Measurements from ENCODE around the gene PGAP1. TPM values are rescaled to one million over a fixed set of nuclear protein-coding genes. Genes with fewer than 3 reads are reported as not detected.

The PGAP1 gene
- total and polyA plus RNA-seq, 2 of the 8 experiments (the other 6 are each of a cell fraction or from before 2014, with no cell fraction given), result 8.3 to 24.1 TPM

GRCh38 chr2:196891136-196891535 lies 35.4 kb downstream of the PGAP1 start:
- Histone ChIP-seq H3K9me3 (ENCODE audit: insufficient read depth in 2 of 2, low read depth in 1 of 2, low read length in 1 of 2) (no peaks in the 10 kb centered on the region), H3K79me1 (ENCODE audit: low read depth, low read length) (no peaks in the 10 kb centered on the region), H4K91ac (replicated peaks; ENCODE audit: insufficient read length, low read length) (no peak overlapping the region), H2BK5ac (ENCODE audit: low read depth, low read length) (no peak overlapping the region), H2AFZ (ENCODE audit: low read length) (no peak overlapping the region), H3K79me2 (ENCODE audit: control insufficient read depth in 1 of 2, insufficient read depth in 2 of 2, low read length in 2 of 2) (no peaks in the 10 kb centered on the region), H3K4ac (replicated peaks; ENCODE audit: insufficient read length, low read depth, low read length) (no peak overlapping the region), H3K4me2 (ENCODE audit: insufficient read depth in 1 of 2, low read depth in 2 of 2, low read length in 2 of 2) (no peak overlapping the region), H3K27me3 (replicated peaks in 1 of 4; ENCODE audit: control insufficient read depth in 3 of 4, extremely low read depth in 1 of 4, insufficient read depth in 3 of 4, low read length in 3 of 4) (no peaks in the 10 kb centered on the region), H3K18ac (ENCODE audit: extremely low read depth, low read length) (no peak overlapping the region), H2BK15ac (ENCODE audit: low read length) (no peak overlapping the region), H3K56ac (replicated peaks; ENCODE audit: insufficient read length, low read depth, low read length) (no peak overlapping the region), H3K14ac (ENCODE audit: insufficient read length) (no peak overlapping the region), H3K9ac (replicated peaks in 1 of 4; ENCODE audit: extremely low read depth in 1 of 4, low read depth in 3 of 4, low read length in 3 of 4) (no peak overlapping the region), H2BK20ac (ENCODE audit: low read length) (no peak overlapping the region), H4K8ac (ENCODE audit: extremely low read depth, insufficient read depth, low read length) (no peak overlapping the region), H4K20me1 (replicated peaks in 1 of 2; ENCODE audit: control insufficient read depth in 1 of 2, insufficient read depth in 2 of 2, low read length in 2 of 2) (no peaks in the 10 kb centered on the region), H3K4me3 (ENCODE audit: extremely low read depth in 1 of 4, insufficient read depth in 2 of 4, low read depth in 3 of 4, low read length in 4 of 4) (no peak overlapping the region), H2AK5ac (ENCODE audit: low read depth, low read length) (no peak overlapping the region), H3K27ac (ENCODE audit: low read depth, low read length) (no peak overlapping the region), H2BK12ac (ENCODE audit: low read depth, low read length) (no peak overlapping the region), H3K4me1 (replicated peaks in 1 of 4; ENCODE audit: control insufficient read depth in 3 of 4, insufficient read depth in 4 of 4, low read length in 3 of 4) (no peaks in the 10 kb centered on the region), H2BK120ac (replicated peaks; ENCODE audit: low read depth, low read length) (no peak overlapping the region), H3K23ac (ENCODE audit: insufficient read length) (no peak overlapping the region), H3K23me2 (ENCODE audit: low read depth, low read length) (no peaks in the 10 kb centered on the region; the same call in 1 of the 2 replicates), H4K5ac (ENCODE audit: insufficient read length, low read depth, low read length) (no peak overlapping the region), H3K36me3 (ENCODE audit: control insufficient read depth in 2 of 4, insufficient read depth in 4 of 4, low read length in 3 of 4) (peaks cover 0 to 50% (median 8%) of the 10 kb centered on the region in 4 experiments; a peak in 3 of 8 replicates)
- FAIRE-seq (no peak), DNase-seq (ENCODE audit: low read depth in 1 of 2, low spot score in 2 of 2) (no peak)
- 92% methylated on average over 2 of the region's 2 CpGs; no CpG with 5 or more reads in 1 of the 2 experiments for WGBS, 2 experiments (ENCODE audit: extremely low coverage in 1 of 2, insufficient coverage in 1 of 2, insufficient read length in 1 of 2, insufficient replicate concordance in 2 of 2, low coverage in 1 of 2, low lambda C conversion rate in 2 of 2, missing lambda C conversion rate in 1 of 2)
- CTCF ChIA-PET (ENCODE audit: partially characterized antibody), result no interaction called here
- POLR2A ChIA-PET (ENCODE audit: partially characterized antibody), result no interaction called here
- no peak for TF ChIP-seq CBX5 (IDR thresholded peaks at IDR 0.05; ENCODE audit: low read depth, low read length)
- TF ChIP-seq SIN3A (conservative IDR thresholded peaks at IDR 0.05 in 1 of 2, IDR thresholded peaks at IDR 0.05 in 1 of 2; ENCODE audit: low read depth in 1 of 2, low read length in 2 of 2), result no peak
- TF ChIP-seq CHD1 (IDR thresholded peaks at IDR 0.05; ENCODE audit: low read depth, low read length), result no peak
- TF ChIP-seq NANOG (IDR thresholded peaks at IDR 0.05; ENCODE audit: insufficient read depth, low read depth, low read length, poor library complexity, severe bottlenecking), result no peak
- TF ChIP-seq SP2 (IDR thresholded peaks at IDR 0.05; ENCODE audit: low read length), result no peak
- no peak for TF ChIP-seq KDM4A (IDR thresholded peaks at IDR 0.05; ENCODE audit: low read depth, low read length, severe bottlenecking)
- no peak for TF ChIP-seq BACH1 (IDR thresholded peaks at IDR 0.05; ENCODE audit: low read length)
- TF ChIP-seq KDM5A (IDR thresholded peaks at IDR 0.05; ENCODE audit: low read length), result no peak
- TF ChIP-seq CTBP2 (IDR thresholded peaks at IDR 0.05; ENCODE audit: borderline replicate concordance, insufficient read depth, insufficient read length, low read length), result no peak

Data from H1 (cell line).